HG03159 (cell line): ENCODE measurements around the gene PSMF1.

ENCODE experiments used
- ATAC-seq: cut with Tn5 transposase; IDR thresholded peaks from one replicate; pipeline ENCODE4 v1.9.1; 2021; ENCODE audit warnings: mild to moderate bottlenecking, moderate library complexity; ENCODE audit not compliant: unreplicated experiment

The PSMF1 gene

GRCh38 chr20:1163105-1163504, 44.7 kb downstream of the PSMF1 start:
- ATAC-seq: no peak

GRCh38 chr20:1163653-1164052, 45.3 kb downstream of the PSMF1 start:
- no peak for ATAC-seq

- no peak for ATAC-seq
Observed at GRCh38 chr20:1164871-1165270, 46.5 kb downstream of the PSMF1 start.

- no peak for ATAC-seq
Observed at GRCh38 chr20:1165521-1165920, 47.1 kb downstream of the PSMF1 start.

GRCh38 chr20:1165941-1166340, 47.5 kb downstream of the PSMF1 start:
- no peak for ATAC-seq

- no peak for ATAC-seq
Observed at GRCh38 chr20:1166948-1167720, 48.7 kb downstream of the PSMF1 start.

GRCh38 chr20:1169224-1169623, 50.8 kb downstream of the PSMF1 start:
- no peak for ATAC-seq

GRCh38 chr20:1171461-1172093, 53.2 kb downstream of the PSMF1 start:
- no peak for ATAC-seq

- no peak for ATAC-seq
Observed at GRCh38 chr20:1173698-1174097, 55.3 kb downstream of the PSMF1 start.

- no peak for ATAC-seq
Observed at GRCh38 chr20:1174787-1175186, 56.4 kb downstream of the PSMF1 start.

GRCh38 chr20:1177680-1178079, 59.3 kb downstream of the PSMF1 start:
- ATAC-seq: no peak

GRCh38 chr20:1178103-1178502, 59.7 kb downstream of the PSMF1 start:
- ATAC-seq: no peak

GRCh38 chr20:1178623-1179022, 60.2 kb downstream of the PSMF1 start:
- ATAC-seq: no peak

- ATAC-seq: no peak
Observed at GRCh38 chr20:1180949-1181348, 62.5 kb downstream of the PSMF1 start.

GRCh38 chr20:1182106-1182505, 63.7 kb downstream of the PSMF1 start:
- no peak for ATAC-seq

- ATAC-seq: no peak
Observed at GRCh38 chr20:1183153-1183552, 64.8 kb downstream of the PSMF1 start.

- ATAC-seq: no peak
Observed at GRCh38 chr20:1184260-1184637, 65.8 kb downstream of the PSMF1 start.

GRCh38 chr20:1184638-1185315, 66.4 kb downstream of the PSMF1 start, which contains the start of gene TMEM74B:
Gene TMEM74B, minus strand, starts transcription at chr20:1184981. Its CDS starts 1,180 bp downstream, at chr20:1183801.
- no peak for ATAC-seq

- no peak for ATAC-seq
Observed at GRCh38 chr20:1185316-1185741, 66.9 kb downstream of the PSMF1 start.

GRCh38 chr20:1185790-1186334, 67.5 kb downstream of the PSMF1 start:
- no peak for ATAC-seq

- no peak for ATAC-seq
Observed at GRCh38 chr20:1186367-1186991, 68.1 kb downstream of the PSMF1 start.
